CD4-positive, alpha-beta T cell treated with Interleukin-15 for 1 hour (primary cell): Measurements from ENCODE around the gene UNC93A.
"Not testable (repeated sequence)": the region's sequence is repeated elsewhere in the genome, so short reads cannot be mapped to it uniquely, and the experiment has no call there.

Experiments used
- DNase-seq: peaks from one replicate; pipeline ENCODE4 v3.0.0-alpha.2; 2020

UNC93A gene

DNA sequence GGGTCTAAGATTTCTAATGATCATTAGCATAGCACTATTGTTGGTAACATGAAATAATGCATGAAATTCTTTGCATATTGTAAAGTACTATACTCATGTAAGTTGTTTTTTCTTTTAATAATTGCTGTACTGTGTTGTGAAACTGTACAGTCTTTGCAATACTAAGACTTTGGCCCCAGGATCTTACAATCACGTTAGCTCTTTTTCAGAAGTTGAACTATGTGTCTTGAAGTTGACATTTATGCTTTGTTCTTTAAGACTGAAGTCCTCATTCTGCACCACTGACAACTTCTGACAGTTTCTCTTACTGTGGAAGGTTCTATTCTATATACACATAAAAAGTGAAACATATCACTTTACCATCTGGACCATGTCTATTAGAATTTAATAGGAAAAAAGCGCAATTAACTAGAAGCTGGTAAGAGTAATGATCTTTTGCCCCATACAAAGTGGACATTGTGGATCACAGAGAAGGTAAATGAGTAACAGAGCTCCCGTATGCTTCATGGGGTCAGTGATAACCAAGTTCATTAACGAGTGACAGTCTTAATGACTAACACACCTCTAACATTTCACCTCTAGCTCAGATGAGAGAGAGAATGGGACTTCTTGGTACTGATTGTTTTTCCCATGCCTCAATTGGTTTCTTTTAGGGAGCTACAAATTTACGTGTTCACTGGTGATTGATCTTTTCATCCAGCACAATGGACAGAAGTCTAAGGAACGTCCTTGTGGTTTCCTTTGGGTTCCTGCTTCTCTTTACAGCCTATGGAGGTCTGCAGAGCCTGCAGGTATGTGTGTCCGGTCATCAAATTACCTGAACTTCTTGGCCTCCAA, at the start of gene UNC93A:
Gene UNC93A (plus strand): TSS at position 530 of the 837 bp plus-strand sequence. CDS start 175 bp downstream, at position 705.
- DNase-seq, result no peak

DNA sequence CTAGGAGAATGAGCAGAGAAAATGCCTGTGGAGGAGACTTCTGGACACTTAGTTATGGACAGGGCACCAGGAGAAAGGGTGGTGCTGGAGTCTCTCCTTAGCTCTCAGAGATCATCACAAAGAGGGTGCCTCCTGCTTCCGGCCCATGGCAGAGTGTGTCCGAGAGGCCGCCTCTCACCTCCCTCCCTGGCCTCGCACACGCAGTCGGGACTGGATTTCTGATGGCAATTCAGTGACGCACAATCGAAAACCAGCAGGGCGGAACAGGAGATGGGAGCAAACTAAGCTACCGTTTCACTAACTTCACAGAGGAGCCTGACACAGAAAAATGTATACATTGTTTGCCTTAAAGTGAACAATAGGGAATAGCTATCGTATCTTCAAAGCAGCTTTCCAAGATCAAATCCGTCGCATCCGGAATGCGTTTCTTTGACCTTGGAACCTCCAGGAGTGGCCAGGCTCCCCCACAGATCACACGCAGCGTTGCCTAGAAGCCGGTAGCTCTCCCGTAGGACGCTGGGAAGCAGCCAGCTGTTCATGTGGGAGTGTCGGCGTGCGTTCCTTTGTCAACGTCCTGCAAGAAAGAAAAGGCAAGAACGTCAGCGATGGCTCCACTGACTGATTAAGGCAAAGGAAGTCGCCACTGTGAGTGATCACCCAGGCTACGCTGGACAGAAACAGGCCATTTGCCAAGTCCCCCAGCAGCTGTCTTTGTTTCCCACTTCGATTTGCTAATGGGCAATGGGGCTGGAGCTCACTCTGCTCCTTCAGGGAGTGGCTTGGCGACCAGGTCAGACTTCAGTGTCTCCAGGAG, 49.6 kb upstream of the UNC93A start:
- DNase-seq, result not testable (repeated sequence)

DNA sequence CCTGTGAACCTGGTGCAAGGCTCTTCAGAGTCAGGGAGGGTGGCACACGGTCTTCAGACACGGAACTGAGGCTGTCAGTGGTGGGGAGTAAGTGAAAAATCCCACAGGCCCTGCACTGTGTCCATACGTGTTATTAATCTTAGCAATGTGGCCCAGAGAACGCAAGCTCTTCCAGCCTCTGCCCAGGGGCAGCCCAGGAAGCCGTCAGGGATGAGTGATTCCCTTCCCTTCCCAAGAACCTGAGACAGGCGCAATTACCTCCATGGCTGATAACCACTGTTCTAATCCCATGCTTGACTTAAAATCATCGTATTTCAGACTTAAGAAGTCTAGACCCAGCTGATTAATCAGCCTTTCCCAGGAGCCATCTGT, 49.0 kb upstream of the UNC93A start:
- DNase-seq, result not testable (repeated sequence)

DNA sequence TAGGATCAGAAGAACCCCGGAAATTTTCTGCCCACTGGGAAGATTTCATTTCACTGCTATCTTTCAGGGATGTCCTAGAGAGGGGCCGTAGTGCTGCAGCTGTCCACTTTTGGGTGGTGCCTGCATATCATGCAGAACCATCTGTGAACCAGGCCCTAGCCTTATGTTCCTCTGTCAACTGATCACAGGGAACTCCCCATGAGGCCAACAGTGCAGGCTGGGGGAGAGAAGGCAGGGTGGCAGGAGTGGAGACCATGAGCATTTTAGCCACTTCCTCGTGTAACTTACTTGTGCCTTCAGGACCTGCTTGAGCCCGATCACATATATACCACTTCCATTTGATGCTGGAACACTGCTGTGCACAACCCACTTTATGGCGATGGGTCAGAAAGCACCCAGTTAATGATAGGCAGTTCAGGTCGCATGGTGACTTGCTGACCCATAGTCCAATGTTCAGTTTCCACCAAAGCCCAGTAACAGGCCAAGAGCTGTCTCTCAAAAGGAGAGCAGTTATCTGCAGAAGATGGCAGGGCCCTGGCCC, 48.5 kb upstream of the UNC93A start:
- not testable (repeated sequence) for DNase-seq

DNA sequence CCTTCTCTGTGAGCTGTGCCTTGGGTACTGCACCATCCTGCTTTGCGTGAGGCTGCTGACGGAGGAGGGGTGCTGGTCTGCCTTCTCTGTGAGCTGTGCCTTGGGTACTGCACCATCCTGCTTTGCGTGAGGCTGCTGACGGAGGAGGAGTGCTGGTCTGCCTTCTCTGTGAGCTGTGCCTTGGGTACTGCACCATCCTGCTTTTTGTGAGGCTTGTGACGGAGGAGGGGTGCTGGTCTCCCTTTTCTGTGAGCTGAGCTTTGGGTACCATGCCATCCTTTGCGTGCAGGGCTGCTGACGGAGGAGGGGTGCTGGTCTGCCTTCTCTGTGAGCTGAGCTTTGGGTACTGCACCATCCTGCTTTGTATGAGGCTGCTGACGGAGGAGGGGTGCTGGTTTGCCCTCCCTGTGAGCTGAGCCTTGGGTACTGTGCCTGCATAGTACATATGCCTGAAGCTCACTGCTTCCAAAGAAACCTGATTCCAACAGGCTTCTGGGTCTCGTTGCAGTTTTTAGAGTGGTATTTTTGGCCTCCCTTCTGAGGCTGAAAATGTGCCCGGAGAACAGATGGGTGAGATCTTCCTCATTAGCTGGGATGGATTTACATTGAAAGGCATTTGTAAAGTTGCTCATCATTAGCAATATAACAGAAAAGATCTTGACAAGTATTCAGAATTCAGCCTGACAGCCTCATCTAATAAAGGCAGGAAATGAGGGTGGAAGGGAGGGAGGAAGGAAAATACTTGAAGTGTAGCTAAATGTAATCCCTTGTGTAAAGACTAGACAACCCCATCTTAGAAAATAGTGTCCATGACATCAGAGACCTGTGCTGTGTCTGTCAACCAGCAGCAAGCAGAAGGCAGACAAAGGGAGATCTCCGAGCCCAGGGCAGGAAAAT, 46.8 kb upstream of the UNC93A start:
- DNase-seq, result no peak

DNA sequence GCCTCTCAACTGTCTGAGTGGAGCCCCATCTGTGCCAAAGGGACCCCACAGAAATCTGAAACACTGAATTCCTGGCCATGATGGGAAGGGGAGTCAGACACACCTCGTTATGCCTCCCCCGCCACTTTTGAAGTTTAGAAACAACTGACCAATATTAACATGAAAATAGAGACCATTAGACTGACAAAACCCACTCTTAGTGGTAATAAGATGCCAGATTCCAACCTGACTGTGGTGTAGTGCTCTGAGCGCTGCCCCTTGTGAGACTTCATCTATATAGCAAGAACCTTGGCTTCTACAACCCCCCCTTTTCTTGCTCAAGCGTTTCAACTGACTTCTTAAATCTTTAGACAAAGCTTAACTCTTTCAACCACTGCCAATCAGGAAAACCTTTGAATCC, 46.1 kb upstream of the UNC93A start:
- no peak for DNase-seq

DNA sequence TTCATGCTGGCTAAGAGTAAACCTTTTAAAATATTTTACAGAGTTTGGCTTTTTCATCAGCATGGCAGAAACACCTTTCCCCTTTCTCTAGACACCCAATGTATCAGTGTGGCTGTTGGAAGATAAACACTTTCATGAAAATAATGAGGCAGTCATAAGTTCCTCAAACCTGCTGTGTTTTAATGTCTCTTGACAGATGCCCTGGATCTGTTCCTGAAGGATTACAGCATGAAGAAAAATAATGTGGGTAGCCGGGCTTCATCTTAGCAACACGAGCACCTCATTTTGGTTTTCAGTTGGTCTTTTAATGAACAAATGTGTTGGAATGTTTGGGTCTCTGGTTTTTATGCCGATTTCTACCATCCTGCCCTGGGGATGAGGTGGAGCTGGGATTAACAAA, 45.5 kb upstream of the UNC93A start:
- no peak for DNase-seq

DNA sequence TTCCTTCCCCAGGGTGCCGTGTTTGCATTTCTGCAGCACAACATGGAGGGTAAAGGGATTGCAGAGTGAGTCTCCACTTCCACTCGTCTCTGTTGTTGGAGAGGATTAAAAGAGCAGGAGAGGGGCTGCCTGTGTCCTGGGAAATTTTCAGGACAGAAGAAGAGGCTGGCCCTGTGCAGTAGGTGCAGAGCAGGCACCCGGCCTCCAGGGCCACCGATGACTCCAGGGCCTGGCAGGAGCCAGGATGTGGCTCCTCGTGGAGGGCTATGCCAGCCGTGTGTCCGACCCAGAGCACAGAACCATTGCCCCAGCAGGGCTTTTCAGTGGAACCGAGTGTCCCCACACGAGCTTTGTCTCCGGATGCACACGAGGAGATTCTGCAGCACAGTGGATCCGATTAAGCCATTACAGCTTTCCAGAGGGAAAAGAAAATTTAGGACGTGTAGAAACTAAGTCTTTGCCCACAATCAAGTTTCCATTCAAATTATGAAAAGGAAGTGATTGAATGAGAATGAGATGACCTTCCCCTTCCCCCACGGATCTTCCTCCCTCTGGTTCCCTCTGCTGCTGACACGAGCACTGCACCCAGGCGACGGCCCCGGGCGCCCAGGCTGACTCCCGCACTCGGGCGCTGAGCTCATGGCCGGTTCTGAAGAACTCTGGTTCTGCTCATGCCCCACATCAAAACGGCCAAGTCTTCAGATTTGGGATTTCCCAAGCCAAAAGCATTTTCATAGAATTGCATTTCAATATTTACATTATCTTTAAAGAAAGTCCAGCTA, 43.1 kb upstream of the UNC93A start:
- no peak for DNase-seq

DNA sequence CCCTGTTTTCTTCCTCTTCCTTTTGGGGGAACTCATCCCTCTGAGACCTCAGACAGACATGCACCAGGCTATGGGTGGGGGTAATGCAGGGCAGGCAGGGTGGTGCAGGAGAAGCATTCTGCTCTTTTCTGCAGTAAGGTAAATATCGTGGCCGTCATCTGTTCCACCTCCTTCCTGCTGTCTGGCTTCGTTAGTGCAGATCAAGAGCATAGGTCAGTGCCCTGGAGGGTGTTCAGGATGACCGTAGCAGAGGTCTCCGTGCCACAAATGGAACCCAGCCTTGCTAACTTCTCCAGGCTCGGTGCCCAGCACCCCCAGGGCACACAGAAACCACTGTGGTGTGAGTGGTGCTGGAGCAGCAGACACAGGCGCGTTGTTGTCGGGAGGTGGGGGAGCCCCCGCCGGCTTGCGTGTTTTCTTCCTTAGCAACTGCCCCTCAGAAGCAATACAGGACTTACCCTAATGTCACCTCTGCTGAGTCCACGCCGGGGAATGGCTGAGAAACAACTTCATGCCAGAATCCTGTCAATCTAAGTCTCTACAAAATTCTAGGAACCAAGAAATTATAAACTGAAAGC, 42.1 kb upstream of the UNC93A start:
- not testable (repeated sequence) for DNase-seq

DNA sequence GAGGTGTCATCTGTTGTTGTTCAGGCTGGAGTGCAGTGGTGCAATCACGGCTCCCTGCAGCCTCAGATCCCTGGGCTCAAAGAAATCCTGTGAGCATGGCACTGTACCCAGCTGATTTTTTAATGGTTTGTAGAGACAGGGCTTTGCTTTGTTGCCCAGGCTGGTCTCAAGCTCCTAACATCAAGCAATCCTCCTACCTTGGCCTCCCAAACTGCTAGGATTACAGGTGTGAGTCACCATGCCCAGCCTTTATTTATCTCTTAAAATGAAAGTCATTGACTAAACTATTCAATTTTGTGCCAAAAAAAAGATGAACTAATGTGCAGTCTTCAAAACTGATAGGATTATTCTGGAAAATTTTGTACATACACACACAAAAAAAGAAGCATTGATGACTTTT, 38.8 kb upstream of the UNC93A start:
- no peak for DNase-seq

DNA sequence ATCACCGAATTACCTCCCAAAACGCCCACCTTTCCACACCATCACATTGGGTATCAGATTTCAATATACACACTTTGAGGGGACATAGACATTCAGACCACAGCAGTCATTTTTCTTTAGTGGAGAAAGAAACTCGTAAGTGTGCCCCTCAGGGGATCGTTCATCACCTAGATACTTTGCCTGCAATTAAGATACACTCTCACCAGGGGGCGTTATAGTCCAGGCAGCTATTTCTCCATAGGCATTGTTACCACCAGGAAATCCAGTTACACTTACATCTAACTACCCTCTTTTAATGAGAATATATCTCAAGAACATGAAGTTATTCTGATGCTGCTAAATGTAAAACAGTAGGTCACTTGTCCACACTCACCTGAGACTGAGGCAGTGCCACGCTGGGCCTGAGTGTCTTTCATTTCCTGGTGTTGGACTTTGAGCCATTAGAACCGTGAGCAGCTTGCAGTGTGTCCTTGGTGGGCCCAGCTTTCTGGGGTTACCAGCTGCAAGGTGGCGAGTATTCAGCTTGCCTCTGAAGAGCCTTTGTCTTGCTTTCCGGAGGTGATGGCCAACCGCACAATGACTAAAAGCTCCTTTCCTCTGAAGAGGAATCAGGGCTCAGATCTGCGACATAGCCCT, 35.1 kb upstream of the UNC93A start:
- DNase-seq, result no peak

DNA sequence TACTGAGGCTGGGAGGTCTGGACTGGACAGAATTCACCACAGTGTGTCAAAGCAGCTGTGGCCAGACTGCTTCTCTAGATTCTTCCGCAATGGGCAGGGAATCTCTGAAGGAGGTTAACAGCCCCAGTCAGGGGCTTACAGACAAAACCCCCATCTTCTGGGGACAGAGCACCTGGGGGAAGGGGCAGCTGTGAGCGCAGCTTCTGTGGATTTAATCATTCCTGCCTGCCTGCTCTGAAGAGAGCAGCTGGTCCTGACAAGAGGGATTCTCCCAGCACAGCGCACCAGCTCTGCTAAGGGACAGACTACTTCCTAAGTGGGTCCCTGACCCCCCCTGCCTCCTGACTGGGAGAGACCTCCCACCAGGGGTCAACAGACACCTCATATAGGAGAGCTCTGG, 32.5 kb upstream of the UNC93A start:
- no peak for DNase-seq

DNA sequence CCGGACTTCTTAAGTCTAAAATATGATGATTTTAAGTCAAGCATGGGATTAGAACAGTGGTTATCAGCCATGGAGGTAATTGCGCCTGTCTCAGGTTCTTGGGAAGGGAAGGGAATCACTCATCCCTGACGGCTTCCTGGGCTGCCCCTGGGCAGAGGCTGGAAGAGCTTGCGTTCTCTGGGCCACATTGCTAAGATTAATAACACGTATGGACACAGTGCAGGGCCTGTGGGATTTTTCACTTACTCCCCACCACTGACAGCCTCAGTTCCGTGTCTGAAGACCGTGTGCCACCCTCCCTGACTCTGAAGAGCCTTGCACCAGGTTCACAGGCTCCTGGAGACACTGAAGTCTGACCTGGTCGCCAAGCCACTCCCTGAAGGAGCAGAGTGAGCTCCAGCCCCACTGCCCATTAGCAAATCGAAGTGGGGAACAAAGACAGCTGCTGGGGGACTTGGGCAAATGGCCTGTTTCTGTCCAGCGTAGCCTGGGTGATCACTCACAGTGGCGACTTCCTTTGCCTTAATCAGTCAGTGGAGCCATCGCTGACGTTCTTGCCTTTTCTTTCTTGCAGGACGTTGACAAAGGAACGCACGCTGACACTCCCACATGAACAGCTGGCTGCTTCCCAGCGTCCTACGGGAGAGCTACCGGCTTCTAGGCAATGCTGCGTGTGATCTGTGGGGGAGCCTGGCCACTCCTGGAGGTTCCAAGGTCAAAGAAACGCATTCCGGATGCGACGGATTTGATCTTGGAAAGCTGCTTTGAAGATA, 24.9 kb upstream of the UNC93A start:
- not testable (repeated sequence) for DNase-seq

DNA sequence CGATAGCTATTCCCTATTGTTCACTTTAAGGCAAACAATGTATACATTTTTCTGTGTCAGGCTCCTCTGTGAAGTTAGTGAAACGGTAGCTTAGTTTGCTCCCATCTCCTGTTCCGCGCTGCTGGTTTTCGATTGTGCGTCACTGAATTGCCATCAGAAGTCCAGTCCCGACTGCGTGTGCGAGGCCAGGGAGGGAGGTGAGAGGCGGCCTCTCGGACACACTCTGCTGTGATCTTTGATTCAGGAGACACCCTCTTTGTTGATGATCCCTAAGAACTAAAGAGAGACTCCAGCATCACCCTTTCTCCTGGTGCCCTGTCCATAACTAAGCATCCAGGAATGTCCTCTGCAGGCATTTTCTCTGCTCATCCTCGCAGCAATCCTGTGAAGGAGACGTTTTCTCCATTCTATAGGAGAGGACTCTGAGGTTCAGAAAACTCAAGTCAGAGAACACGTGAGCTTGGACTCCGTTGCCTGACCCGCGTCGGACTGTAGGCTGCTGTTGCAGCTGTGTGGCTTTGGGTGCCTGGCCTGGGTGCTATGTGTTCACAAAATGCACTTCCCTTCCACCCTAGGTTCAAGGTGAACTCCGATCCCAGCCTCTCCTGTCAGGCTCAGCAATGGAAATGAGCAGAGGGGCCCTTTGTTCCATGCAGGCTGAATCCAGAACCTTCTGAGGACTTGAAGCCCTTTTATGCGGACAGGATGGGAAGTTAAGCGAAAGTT, 24.1 kb upstream of the UNC93A start:
- no peak for DNase-seq

DNA sequence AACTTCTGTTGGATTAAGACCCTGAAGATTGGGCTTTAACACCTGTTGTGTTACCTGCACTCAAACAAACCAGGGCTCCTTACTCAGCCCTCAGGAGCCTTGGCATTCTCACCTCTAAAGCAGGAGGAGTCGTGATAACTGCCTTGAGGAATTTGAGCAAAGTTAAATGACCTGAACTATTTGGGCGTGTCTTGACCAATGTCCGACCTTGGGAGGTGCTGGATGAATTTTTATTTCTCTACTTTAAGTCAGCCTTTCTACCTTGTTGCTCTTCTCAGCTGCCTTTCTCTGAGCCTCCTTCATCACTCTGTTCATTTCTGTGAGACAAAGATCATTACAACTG, 23.6 kb upstream of the UNC93A start:
- DNase-seq, result not testable (repeated sequence)

DNA sequence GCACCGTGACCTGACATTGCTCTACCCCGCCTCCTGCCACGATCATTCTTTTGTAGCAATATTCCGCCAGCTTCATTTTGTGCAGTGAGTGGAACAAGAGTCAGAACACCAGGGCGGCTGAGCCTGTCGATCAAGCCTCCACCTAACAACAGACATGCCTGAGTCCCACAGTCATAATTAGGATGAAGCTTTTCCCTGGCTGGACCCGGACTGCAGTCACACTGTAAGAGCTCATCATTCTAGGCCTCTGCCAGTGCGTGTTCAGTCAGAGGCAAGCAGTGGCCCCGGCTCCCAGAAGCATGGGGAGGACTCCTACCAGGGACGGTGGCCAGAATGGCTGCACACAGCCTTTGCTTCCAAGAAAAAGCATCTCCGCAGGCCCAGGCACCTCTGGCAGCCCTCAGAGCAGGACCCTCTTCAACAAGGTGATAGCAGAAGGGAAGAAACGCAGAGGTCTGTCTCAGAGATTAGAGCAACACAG, 23.2 kb upstream of the UNC93A start:
- no peak for DNase-seq

DNA sequence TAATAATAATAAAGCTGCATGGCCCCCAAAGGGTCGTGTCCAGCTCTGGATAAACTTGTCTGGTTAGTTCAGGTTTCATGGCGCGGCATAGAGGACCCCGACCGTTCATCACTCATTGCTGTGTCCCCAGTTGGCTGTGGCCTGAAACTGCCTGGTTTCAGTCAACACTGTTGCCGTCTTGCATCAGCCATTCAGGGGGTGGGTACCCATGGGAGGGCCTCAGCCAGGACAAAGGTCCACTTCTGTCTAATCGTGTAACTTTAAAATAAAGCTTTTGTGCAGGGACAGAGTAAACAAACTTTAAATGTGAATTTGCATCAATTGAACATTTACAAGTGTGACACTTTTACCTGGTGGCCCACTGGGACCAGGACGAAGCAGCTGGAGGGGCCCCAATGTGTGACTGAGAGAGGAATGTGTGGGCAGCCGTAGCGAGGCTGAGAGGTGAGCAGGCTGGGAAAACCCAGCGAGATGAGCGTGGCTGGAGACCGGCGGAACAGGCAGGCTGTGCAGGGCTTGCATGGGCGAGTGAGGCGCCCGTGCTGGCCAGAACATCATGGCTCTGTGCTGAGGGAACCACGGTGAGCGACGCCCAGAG, 22.3 kb upstream of the UNC93A start:
- DNase-seq, result no peak

DNA sequence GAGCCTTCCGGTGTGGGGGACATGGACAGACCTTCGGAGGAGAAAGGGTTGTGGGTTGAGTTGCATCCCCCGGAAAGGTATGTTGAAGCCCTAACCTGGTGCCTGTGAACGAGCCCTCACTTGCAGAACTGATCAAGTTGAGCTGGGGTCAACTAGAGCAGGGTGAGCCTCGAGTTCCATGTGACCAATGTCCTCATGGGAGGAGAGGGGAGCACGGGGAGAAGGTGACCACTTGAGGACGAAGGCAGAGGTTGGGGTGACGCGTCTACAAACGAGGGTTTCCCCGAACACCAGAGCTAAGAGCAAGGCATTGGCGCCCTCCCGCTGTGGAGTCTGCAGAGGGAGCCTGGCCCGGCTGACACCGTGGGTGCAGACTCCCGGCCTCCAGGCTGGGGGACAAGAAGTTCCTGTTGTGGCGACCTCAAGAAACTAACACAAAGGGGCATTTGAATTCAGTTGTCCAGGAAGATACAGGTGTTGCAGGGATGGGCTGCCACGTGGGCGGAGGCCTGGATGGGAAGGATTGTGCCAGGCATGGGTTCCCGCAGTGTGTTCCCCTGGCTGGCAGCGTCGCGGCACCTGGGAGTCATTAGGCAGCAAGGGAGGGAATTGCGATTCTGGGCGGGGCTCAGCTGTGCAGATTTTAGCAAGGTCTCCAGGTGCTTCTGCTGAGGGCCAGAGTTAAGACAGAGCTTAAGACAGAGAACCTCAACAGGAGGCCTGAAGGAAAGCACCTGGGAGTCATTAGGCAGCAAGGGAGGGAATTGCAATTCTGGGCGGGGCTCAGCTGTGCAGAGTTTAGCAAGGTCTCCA, 20.4 kb upstream of the UNC93A start:
- no peak for DNase-seq
